ENCODE results near the gene SLC17A7. TPM values are rescaled to one million over a fixed set of nuclear protein-coding genes. Genes with fewer than 3 reads are reported as not detected.

Gene SLC17A7
- total and polyA plus RNA-seq, 2 donors (not counting 3 experiments of a cell fraction or from before 2014, with no cell fraction given) = 0.07 to 0.13 TPM

DNA sequence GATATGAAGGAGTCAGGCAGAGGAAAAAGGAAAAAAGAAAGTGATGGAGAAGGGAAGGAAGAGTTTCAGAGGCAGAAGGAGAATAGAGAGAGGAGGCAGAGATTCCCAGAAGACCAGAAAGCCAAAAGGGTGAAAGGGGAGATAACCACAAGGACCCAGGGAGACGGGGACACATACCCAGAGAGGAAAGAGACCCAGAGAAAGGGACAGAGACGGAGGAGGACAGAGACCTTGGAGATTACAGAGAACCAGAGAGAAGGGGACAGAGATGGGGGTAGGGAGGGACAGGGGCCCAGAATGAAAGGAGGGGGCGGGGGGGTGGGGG lies 19.5 kb downstream of the SLC17A7 start:
- H3K27ac ChIP-seq (ENCODE audit: insufficient read depth, low read depth, low read length) = no peak overlapping the region
- CTCF ChIA-PET = interaction anchor here (1.0 kb wide), 1 partner anchor 11 kb away, joined by 3 read pairs; no protein-coding TSS in a partner anchor
- DNase-seq (ENCODE audit: low read depth, low spot score) (no peak), FAIRE-seq (no peak)
- no peaks in the 10 kb centered on the region for H3K4me1 ChIP-seq (ENCODE audit: control insufficient read depth, extremely low read depth, insufficient read depth, low read length)
- no TSS peak for BruUV-seq (replicated peaks)
- peaks cover 65 to 87% of the 10 kb centered on the region in 2 experiments for H3K27me3 ChIP-seq (ENCODE audit: control insufficient read depth in 2 of 2, insufficient read depth in 2 of 2, low read length in 2 of 2)
- H3K4me3 ChIP-seq (replicated peaks in 1 of 3; ENCODE audit: insufficient read depth in 1 of 3, low read depth in 1 of 3, low read length in 3 of 3) = no peak overlapping the region
- dilution Hi-C loops (cut with MboI; ENCODE audit: extremely low pct_ligation_motif_present, low sequenced_read_pairs) = no loop called here
- H3K9ac ChIP-seq (replicated peaks; ENCODE audit: extremely low read depth, insufficient read depth, low read length) = no peak overlapping the region
- H3K4me2 ChIP-seq (ENCODE audit: insufficient read depth, low read length) = no peak overlapping the region
- H2AFZ ChIP-seq (ENCODE audit: low read depth, low read length) = no peak overlapping the region
- no peaks in the 10 kb centered on the region for H3K9me1 ChIP-seq (replicated peaks; ENCODE audit: control insufficient read depth, extremely low read depth, insufficient read depth, low read length)
- no peaks in the 10 kb centered on the region for H4K20me1 ChIP-seq (replicated peaks; ENCODE audit: control insufficient read depth, extremely low read depth, insufficient read depth, low read length)
- H3K36me3 ChIP-seq (ENCODE audit: control insufficient read depth in 2 of 2, extremely low read depth in 1 of 2, insufficient read depth in 2 of 2, low read length in 2 of 2) = no peaks in the 10 kb centered on the region
- POLR2A ChIA-PET = no interaction called here
- no peaks in the 10 kb centered on the region for H3K79me2 ChIP-seq (ENCODE audit: control insufficient read depth, insufficient read depth, low read length)
- TF ChIP-seq FOS (IDR thresholded peaks at IDR 0.05; ENCODE audit: borderline replicate concordance, insufficient read depth, low read length) (no peak), MAX (IDR thresholded peaks at IDR 0.05; ENCODE audit: insufficient read depth, insufficient read length) (no peak), JUN (IDR thresholded peaks at IDR 0.05; ENCODE audit: borderline replicate concordance, insufficient read depth, insufficient read length, low read depth) (no peak), EZH2 (IDR thresholded peaks at IDR 0.05; ENCODE audit: borderline replicate concordance, low read depth, low read length, severe bottlenecking) (no peak), POLR2AphosphoS5 (IDR thresholded peaks at IDR 0.05; ENCODE audit: insufficient read depth, low read depth, low read length) (no peak), GATA2 (IDR thresholded peaks at IDR 0.05; ENCODE audit: insufficient read depth, insufficient read length, low read depth, low read length) (no peak), MYC (IDR thresholded peaks at IDR 0.05; ENCODE audit: low read depth, low read length) (no peak), POLR2A (IDR thresholded peaks at IDR 0.05; ENCODE audit: low read depth, low read length) (no peak)
- TF ChIP-seq, protein P1, sequence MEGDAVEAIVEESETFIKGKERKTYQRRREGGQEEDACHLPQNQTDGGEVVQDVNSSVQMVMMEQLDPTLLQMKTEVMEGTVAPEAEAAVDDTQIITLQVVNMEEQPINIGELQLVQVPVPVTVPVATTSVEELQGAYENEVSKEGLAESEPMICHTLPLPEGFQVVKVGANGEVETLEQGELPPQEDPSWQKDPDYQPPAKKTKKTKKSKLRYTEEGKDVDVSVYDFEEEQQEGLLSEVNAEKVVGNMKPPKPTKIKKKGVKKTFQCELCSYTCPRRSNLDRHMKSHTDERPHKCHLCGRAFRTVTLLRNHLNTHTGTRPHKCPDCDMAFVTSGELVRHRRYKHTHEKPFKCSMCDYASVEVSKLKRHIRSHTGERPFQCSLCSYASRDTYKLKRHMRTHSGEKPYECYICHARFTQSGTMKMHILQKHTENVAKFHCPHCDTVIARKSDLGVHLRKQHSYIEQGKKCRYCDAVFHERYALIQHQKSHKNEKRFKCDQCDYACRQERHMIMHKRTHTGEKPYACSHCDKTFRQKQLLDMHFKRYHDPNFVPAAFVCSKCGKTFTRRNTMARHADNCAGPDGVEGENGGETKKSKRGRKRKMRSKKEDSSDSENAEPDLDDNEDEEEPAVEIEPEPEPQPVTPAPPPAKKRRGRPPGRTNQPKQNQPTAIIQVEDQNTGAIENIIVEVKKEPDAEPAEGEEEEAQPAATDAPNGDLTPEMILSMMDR (IDR thresholded peaks at IDR 0.05; ENCODE audit: extremely low read depth in 1 of 2, insufficient read depth in 1 of 2, low read depth in 1 of 2, low read length in 2 of 2) = no peak
- no peaks in the 10 kb centered on the region for H3K9me3 ChIP-seq (replicated peaks; ENCODE audit: control insufficient read depth, insufficient read depth, low read length)
- intact Hi-C loops (cut with micrococcal nuclease) = no loop called here
